Erythroblast (primary cell): ENCODE results near the gene NTSR1.
A peak's percentile ranks its signal among the peaks of the same experiment; 100 is the strongest.
"Not testable (repeated sequence)": the region's sequence is repeated elsewhere in the genome, so short reads cannot be mapped to it uniquely, and the experiment has no call there.

Experiments
- DNase-seq, 2 experiments: peaks; one replicate each; lab custom pipeline; 2025; lab: John Stamatoyannopoulos, UW
- GATA1 ChIP-seq: IDR thresholded peaks from 2 replicates; pipeline ENCODE4 v1.6.1; 2011; ENCODE audit warnings: low read depth, mild to moderate bottlenecking, control low read depth, low read length, moderate library complexity
- POLR2A ChIP-seq: IDR thresholded peaks from 2 replicates; pipeline ENCODE4 v1.6.1; 2011; ENCODE audit warnings: mild to moderate bottlenecking, low read length

The NTSR1 gene

DNA sequence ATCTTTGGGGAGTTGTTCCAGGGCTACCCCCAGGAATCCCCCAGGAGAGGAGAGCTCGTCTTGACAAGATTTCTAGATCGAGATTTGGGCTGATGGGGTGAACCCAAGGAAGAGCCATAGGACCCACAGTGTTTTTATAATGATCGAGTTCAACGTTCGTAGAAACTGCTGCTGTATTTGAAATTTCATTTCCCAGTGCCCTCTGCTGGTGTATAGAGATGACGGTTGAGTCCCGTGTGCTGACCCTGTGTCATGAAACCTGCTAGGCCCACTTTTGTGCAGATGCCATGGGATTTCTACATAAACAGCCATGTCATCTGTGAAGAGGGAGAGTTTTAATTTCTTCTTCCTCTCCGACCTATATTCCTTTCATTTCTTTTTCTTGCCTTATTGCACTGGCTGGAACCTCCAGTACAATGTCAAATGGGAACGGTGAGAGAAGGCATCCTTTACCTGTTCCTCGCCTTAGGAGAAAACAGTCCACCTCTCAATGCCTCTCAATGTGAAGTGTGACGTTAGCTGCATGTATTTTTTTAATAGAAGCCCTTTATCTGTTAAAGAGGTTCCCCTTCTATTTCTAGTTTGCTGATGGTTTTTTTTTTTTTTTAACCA, 28.6 kb upstream of the NTSR1 start:
- no peak for TF ChIP-seq POLR2A
- no peak for TF ChIP-seq GATA1
- DNase-seq: no peak

DNA sequence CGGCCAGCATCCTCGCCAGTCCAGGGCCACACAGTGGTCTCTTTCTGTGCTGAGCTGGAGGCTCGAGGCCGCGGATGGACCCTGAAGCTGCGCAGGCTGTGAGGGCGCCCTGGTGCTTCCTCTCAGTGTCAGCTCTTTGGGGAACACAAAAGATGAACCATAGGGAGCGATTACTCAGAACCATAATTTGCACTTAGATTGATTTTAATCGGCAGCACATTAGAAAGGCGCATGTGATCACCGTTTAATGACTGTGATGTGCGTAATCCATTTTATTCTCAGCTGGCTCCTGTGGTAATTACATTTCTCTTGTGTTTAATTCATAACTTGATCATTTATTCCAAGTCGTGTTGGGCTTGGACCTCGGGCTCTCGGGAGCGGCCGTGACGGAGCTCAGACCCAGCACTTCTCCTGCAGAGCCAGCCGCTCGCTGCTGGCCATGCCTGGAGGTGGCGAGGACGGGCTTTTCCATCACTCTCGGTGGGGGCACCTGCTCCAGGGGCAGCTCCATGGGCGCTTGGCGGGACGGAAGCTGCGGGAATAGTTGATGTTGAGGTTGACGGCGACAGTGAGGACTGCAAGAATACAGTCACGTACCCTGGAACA, 25.6 kb upstream of the NTSR1 start:
- DNase-seq: no peak
- TF ChIP-seq POLR2A (no peak), GATA1 (no peak)

DNA sequence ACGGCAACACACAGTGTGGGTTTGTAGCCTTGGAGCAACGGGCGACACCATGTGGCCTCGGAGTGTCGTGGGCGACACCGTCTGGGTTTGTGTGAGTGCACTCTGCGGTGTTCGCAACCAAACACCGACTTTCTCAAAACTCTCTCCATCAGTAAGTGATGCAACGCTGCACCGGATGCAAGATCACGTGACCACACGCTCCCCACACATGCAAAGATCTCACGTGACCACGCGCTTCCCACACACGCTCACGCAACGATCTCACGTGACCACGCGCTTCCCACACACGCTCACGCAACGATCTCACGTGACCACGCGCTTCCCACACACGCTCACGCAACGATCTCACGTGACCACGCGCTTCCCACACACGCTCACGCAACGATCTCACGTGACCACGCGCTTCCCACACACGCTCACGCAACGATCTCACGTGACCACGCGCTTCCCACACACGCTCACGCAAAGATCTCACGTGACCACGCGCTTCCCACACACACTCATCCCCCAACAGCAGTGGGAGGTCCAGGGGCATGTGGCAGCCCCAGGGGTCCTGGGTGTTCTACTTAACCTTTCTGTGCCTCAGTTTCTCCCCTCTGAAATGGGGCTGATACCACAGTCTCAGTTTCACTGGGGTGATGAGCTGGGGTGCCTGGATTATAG, 24.8 kb upstream of the NTSR1 start:
- DNase-seq: not testable (repeated sequence)

DNA sequence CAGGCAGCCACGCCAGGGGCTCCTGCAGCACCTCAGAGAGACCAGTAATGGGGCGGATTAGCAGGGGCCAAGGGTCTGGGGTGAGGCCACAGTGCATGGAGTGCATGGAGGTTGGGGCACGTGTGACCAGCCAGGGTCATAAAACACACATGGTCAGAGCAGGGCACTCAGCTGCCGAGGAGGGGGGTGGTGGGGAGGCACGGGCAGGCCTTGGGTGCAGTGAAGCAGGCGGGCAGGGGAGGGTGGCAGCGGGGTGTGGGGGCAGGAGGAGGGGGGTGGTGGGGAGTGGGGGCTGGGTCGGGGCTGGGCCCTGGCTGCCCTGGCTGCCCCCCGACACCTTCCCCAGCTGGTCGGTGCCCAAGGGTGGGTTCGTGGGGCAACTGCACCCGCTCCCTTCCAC, 23.7 kb upstream of the NTSR1 start:
- no peak for TF ChIP-seq GATA1
- no peak for TF ChIP-seq POLR2A
- DNase-seq: no peak

DNA sequence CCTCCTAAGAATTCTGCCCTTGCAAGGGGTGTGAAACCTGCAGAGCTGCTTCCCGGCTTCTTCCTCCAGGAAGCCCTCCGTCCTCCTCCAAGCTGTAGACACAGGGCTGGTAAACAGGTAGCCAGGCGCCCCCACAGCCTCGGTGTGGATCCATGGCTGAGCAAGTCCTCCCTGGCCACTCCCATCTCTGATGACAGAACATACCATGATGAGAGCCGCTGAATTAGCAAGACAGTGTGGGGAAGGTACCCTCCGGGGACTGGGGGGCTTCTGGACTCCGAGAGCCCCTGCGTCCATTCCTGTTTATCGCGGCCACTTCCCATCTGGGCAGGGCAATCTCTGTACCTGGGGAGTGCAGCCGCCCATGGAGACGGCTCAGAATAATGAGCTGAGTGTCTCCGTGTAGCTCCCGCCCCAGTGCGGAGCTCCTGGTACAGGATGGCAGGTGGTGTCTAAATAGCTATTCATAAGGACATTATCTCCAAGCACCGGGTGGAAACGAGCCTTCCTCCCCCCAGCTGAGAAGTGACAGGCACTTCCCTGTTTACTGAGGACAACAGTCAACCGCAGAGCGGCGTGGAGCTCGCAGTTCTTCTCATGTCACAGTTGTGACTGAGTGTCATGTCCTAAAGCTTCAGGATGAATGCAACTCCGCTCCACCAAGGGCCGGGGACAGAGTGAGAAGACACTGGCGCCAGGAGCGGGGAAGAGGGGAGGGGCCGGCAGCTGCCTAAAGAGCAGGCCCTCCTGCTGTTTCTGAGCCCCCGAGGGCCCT, 22.7 kb upstream of the NTSR1 start:
- no peak for TF ChIP-seq GATA1
- no peak for TF ChIP-seq POLR2A
- DNase-seq: peak; percentile 22 to 29

DNA sequence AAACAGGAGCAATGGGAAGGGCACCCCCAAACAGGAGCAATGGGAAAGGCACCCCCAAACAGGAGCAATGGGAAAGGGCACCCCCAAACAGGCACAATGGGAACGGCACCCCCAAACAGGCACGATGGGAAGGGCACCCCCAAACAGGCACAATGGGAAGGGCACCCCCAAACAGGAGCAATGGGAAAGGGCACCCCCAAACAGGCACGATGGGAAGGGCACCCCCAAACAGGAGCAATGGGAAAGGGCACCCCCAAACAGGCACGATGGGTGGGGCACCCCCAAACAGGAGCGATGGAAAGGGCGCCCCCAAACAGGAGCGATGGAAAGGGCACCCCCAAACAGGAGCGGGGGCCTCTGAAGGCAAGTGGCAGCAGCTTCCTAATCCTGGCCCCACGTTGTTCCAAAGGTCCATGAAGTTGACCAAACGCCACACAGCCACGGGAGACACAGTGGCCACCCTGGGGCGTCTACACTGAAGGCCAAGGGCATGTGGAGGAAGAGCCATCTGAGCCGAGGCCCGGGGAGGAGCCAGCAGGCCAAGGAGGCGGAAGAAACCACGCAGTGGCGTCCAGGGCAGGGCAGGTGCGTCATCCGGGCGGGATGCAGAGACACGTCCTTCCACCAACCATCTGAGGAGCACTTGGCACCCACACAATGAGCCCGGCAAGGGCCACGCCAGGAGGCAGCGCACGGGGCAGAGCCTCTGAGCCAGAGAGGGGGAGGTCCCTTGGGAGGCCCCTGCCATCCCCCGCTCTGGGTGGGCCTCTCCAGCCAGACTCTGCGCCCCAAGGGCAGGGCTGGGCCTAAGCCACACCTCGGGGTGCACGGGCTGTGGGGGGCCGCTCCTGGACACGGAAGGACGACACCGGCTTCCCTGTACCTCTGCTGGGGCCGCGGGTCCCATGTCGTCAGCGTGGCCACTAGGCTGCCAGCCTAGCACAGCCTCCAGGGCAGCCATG, 21.5 kb upstream of the NTSR1 start:
- no peak for TF ChIP-seq GATA1
- no peak for TF ChIP-seq POLR2A
- no peak for DNase-seq

DNA sequence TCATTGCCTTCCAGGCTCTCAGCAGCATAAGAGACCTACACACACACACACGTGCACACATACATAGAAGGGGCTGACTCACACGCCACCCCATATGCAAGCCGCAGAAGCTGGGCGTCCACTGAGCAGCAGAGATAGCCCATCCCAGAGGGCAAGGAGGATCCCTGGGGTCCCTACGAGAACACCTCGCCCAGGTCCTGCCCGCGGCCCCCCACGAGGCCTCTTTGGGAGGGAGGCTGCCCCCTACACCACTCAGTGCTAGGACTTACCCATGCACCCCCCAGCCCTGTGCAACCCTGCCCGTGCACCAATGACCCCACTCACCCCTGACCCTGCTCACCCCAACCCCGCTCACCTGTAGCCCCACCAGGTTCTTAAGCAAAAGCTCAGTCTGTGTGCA, 20.6 kb upstream of the NTSR1 start:
- DNase-seq: no peak
- TF ChIP-seq GATA1 (no peak), POLR2A (no peak)

DNA sequence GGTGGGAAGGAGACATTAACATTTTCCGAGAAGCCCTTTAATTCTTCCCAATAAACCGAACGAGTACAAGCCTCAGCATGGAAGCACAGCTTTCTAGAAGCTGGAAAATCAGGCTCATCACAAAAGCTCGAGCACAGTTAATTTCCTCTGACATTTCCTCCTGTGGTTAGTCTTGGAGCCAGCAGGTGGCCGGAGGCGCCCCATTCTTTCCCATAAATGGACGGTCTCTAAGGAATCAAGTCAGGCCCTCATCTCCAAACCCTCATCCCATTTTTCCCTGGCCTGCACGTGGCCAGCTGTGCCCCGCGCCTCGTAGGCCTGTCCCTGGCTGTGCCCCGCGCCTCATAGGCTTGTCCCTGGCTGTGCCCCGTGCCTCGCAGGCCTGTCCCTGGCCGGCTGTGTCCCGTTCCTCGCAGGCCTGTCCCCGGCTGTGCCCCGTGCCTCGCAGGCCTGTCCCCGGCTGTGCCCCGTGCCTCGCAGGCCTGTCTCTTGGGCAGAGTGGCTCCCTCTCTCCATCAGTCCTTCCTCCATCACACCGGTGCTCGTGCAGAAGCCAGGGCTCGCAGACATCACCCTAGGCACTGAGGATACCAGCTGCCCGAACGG, 19.7 kb upstream of the NTSR1 start:
- DNase-seq: no peak
- no peak for TF ChIP-seq GATA1

DNA sequence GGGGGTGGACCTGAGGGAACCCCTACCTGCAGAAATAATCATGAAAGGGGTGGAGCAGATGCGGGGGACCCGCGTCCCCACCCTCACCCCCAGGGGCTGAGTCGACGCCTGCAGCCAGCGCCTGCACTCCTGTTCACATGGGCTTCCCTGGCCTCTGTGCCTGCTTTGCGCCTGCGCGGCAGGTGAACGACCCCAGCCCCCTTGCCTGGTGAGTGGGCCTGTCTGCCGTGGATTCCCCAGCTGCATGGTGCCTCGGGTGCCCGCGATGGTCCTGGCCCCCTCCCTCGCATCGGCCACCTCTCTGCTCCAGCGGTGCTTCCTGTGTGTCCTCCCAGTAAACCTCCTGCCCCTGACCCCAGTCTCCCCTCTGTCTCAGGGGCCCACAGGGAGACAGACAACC, 18.8 kb upstream of the NTSR1 start:
- TF ChIP-seq POLR2A (no peak), GATA1 (no peak)
- DNase-seq: no peak

DNA sequence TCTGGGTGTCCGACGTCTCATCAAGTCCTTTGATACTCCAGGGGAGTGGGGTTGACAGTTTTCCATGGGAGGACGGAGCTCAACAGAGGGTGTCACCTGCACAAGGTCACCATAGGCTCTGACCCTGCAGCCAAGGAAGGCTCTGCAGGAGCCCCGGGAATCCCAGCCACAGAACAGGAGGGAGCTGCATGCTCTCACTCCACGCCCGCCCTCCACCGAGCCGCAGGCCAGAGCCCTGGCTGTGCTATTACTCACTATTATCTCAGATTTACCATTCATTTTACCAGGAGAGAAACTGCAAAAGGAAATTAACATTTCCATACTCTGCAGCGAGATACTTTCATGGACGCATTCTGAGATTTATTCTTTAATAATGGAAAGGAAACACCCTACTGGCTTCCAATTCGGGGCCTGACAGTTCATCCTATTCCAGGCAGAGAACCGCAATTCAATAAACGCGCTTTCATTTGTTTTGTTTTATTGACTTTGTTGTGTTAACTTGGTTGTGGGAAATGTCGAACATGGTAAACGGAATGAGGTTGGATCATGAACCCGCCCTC, 18.3 kb upstream of the NTSR1 start:
- TF ChIP-seq POLR2A (no peak), GATA1 (no peak)
- no peak for DNase-seq

DNA sequence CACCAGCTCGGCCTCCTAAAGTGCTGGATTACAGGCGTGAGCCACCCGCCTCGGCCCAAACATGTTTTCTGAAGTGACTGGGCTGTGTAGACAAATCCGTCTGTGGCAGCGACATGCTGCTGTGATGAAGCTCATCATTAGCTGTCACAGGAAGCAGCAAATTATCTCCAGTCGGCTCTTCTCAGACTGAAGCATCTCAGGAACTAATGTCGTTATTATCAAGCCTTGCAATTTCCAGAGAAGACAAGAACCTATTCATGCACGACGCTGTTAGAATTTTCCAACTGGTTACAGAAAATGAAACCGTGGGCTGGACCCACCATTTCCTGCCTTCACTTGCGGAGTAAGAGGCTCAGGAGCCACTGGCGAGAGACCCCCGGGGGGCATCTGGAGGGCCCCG, 17.1 kb upstream of the NTSR1 start:
- DNase-seq: no peak
- TF ChIP-seq GATA1: no peak
- no peak for TF ChIP-seq POLR2A

DNA sequence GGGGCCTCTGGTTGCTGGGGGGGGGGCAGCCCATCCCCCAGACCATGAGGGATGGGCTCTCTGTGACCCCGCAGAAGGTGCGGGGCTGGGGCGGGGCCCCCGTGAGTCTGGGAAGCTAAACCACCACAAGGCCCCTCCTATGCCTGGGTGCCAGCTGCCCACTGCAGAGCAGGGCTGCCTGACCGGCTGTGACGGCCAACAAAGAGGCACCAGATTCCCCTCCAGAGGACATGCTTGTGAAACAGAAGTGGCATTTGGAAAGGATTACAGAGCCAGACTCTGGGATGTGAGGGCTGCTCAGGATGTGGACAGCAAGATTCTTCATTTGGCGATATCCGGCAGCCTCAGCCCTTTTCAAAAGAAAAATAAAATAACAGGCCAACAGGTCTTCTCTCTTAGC, 16.5 kb upstream of the NTSR1 start:
- TF ChIP-seq POLR2A: no peak
- no peak for TF ChIP-seq GATA1
- DNase-seq: no peak

DNA sequence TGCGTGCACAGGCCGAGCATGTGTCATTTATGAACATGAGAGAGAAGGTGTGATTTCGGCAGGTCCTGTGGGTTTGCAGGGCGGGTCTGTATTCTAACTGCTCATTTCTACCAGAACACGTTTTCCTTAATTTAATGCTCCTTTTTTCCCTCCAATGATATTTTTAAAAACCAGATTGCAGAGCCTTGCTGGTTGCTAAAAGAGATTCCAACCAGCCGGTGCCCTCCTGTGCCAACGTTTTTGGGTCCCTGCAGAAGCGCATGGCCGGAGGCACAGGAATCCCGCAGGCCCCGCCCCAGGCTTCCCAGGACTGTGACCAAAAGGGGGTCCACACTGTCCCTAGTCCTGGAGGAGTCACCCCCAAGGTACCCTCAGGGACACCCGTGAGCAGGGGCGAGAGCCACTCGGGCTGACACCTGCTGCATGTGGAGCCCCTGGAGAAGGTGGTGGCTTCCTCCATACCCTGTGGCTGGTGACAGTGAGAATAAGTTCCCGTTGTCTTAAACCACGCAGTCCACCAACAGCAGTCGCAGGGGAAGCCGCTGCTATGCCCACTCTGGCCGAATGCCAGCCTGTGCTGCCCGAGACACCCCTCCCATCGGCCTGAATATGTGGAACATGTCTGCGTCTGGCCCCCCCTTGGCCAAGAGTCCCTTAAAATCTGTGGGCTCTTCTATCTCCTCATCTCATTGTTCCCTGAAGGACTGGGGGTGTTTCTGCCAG, 15.7 kb upstream of the NTSR1 start:
- TF ChIP-seq POLR2A (no peak), GATA1 (no peak)
- DNase-seq: no peak
